ENCODE measurements around the gene GRM1.

GRM1 gene

GRCh38 chr6:146047371-146047770 is 18.5 kb downstream of the GRM1 start:
- Histone ChIP-seq H3K9me3 (ENCODE audit: control insufficient read depth, insufficient read depth, low read length) (no peaks in the 10 kb centered on the region), H3K4me1 (ENCODE audit: control insufficient read depth, insufficient read depth, low read length) (no peaks in the 10 kb centered on the region), H3K9ac (ENCODE audit: low read depth, low read length) (no peak overlapping the region), H3K27ac (ENCODE audit: low read depth, low read length) (no peak overlapping the region), H3K36me3 (ENCODE audit: control insufficient read depth, insufficient read depth, low read length) (no peaks in the 10 kb centered on the region), H3K27me3 (ENCODE audit: control insufficient read depth, insufficient read depth, low read length) (no peaks in the 10 kb centered on the region), H3K4me3 (ENCODE audit: low read depth, low read length) (no peak overlapping the region)

GRCh38 chr6:146050168-146050567 is 21.3 kb downstream of the GRM1 start:
- no peaks in the 10 kb centered on the region for H3K36me3 ChIP-seq (ENCODE audit: control insufficient read depth, insufficient read depth, low read length)

GRCh38 chr6:146056506-146056905 is 27.6 kb downstream of the GRM1 start:
- no peaks in the 10 kb centered on the region for H3K36me3 ChIP-seq (ENCODE audit: control insufficient read depth, insufficient read depth, low read length)
- no peaks in the 10 kb centered on the region for H3K4me1 ChIP-seq (ENCODE audit: control insufficient read depth, insufficient read depth, low read length)
- H3K27me3 ChIP-seq (ENCODE audit: control insufficient read depth, insufficient read depth, low read length), result no peaks in the 10 kb centered on the region
- H3K27ac ChIP-seq (ENCODE audit: low read depth, low read length), result no peak overlapping the region
- H3K9me3 ChIP-seq (ENCODE audit: control insufficient read depth, insufficient read depth, low read length), result no peaks in the 10 kb centered on the region
- H3K9ac ChIP-seq (ENCODE audit: low read depth, low read length), result no peak overlapping the region
- no peak overlapping the region for H3K4me3 ChIP-seq (ENCODE audit: low read depth, low read length)

More at GRCh38 chr6:146050168-146050567, 21.3 kb downstream of the GRM1 start:
- H3K27me3 ChIP-seq (ENCODE audit: control insufficient read depth, insufficient read depth, low read length), result no peaks in the 10 kb centered on the region
- H3K27ac ChIP-seq (ENCODE audit: low read depth, low read length), result no peak overlapping the region
- H3K4me3 ChIP-seq (ENCODE audit: low read depth, low read length), result no peak overlapping the region
- no peaks in the 10 kb centered on the region for H3K4me1 ChIP-seq (ENCODE audit: control insufficient read depth, insufficient read depth, low read length)
- no peak overlapping the region for H3K9ac ChIP-seq (ENCODE audit: low read depth, low read length)
- no peaks in the 10 kb centered on the region for H3K9me3 ChIP-seq (ENCODE audit: control insufficient read depth, insufficient read depth, low read length)

GRCh38 chr6:146065690-146066089 is 36.8 kb downstream of the GRM1 start:
- Histone ChIP-seq H3K27me3 (ENCODE audit: control insufficient read depth, insufficient read depth, low read length) (no peaks in the 10 kb centered on the region), H3K9ac (ENCODE audit: low read depth, low read length) (no peak overlapping the region), H3K4me3 (ENCODE audit: low read depth, low read length) (no peak overlapping the region), H3K36me3 (ENCODE audit: control insufficient read depth, insufficient read depth, low read length) (no peaks in the 10 kb centered on the region), H3K27ac (ENCODE audit: low read depth, low read length) (no peak overlapping the region), H3K4me1 (ENCODE audit: control insufficient read depth, insufficient read depth, low read length) (no peaks in the 10 kb centered on the region), H3K9me3 (ENCODE audit: control insufficient read depth, insufficient read depth, low read length) (no peaks in the 10 kb centered on the region)

DNA sequence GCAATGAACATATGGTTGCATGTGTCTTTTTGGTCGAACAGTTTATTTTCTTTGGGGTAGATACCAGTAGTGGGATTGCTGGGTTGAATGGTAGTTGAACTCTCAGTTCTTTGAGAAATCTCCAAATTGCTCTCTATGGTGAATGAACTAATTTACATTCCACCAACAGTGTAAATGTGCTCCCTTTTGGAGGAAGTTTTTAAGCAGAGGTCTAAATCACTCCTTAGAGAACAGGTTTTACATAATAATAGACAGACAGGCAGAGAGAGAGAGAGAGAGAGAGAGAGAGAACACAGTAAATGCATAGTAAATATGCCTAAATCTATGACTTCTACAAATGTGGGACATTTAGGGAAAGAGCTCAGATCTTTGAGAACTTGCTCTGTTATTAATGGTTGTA is 37.6 kb downstream of the GRM1 start:
- Histone ChIP-seq H3K9ac (ENCODE audit: low read depth, low read length) (no peak overlapping the region), H3K4me3 (ENCODE audit: low read depth, low read length) (no peak overlapping the region), H3K27ac (ENCODE audit: low read depth, low read length) (no peak overlapping the region), H3K9me3 (ENCODE audit: control insufficient read depth, insufficient read depth, low read length) (no peaks in the 10 kb centered on the region), H3K36me3 (ENCODE audit: control insufficient read depth, insufficient read depth, low read length) (no peaks in the 10 kb centered on the region), H3K4me1 (ENCODE audit: control insufficient read depth, insufficient read depth, low read length) (no peaks in the 10 kb centered on the region), H3K27me3 (ENCODE audit: control insufficient read depth, insufficient read depth, low read length) (no peaks in the 10 kb centered on the region)

- H3K27ac ChIP-seq (ENCODE audit: low read depth, low read length), result no peak overlapping the region
These were observed 42.9 kb downstream of the GRM1 start for GRCh38 chr6:146071781-146072180.

DNA sequence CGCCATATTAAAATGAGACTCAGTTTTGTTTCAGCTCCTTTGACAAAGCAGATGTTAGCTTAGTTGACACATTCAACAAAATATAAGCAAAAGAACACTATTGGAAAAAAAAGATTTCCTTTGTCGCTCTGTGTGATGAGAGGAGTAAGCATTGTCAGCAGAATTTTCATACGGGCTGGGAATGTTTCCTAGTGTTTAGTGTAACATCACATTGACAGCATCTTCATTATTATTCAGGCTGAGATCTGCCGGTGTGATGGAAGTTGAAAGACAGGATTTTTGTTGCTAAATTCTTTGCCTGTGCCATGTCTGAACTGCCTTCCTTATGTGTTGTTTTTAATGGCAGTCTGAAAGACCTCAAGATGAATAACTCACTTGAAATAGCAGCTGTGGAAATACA is 49.1 kb downstream of the GRM1 start:
- H3K27me3 ChIP-seq (ENCODE audit: control insufficient read depth, insufficient read depth, low read length), result no peaks in the 10 kb centered on the region
- H3K27ac ChIP-seq (ENCODE audit: low read depth, low read length), result no peak overlapping the region
- H3K9me3 ChIP-seq (ENCODE audit: control insufficient read depth, insufficient read depth, low read length), result no peaks in the 10 kb centered on the region
- no peak overlapping the region for H3K9ac ChIP-seq (ENCODE audit: low read depth, low read length)
- H3K4me3 ChIP-seq (ENCODE audit: low read depth, low read length), result no peak overlapping the region
- H3K36me3 ChIP-seq (ENCODE audit: control insufficient read depth, insufficient read depth, low read length), result no peaks in the 10 kb centered on the region
- no peaks in the 10 kb centered on the region for H3K4me1 ChIP-seq (ENCODE audit: control insufficient read depth, insufficient read depth, low read length)

More at GRCh38 chr6:146071781-146072180, 42.9 kb downstream of the GRM1 start:
- Histone ChIP-seq H3K4me3 (ENCODE audit: low read depth, low read length) (no peak overlapping the region), H3K9ac (ENCODE audit: low read depth, low read length) (no peak overlapping the region), H3K36me3 (ENCODE audit: control insufficient read depth, insufficient read depth, low read length) (no peaks in the 10 kb centered on the region), H3K27me3 (ENCODE audit: control insufficient read depth, insufficient read depth, low read length) (no peaks in the 10 kb centered on the region), H3K4me1 (ENCODE audit: control insufficient read depth, insufficient read depth, low read length) (no peaks in the 10 kb centered on the region), H3K9me3 (ENCODE audit: control insufficient read depth, insufficient read depth, low read length) (no peaks in the 10 kb centered on the region)

DNA sequence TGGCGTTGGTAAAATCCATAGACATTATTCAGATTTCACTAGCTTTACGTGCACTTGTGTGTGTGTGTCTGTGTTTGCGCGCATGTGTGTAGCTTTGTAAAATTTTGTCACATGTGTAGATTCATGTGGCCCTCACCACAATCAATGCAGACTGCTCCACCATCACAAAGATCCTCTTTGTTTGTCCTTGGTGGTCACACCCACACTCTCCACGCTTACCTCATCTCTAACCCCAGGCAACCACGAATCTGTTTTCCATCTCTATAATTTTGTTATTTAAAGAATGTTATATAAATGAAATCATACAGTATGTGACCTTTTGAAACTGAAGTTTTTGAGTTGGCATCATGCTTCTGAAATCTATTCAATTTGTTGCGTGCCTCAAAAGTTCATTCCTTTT is 58.5 kb downstream of the GRM1 start:
- Histone ChIP-seq H3K36me3 (ENCODE audit: control insufficient read depth, insufficient read depth, low read length) (no peaks in the 10 kb centered on the region), H3K9me3 (ENCODE audit: control insufficient read depth, insufficient read depth, low read length) (no peaks in the 10 kb centered on the region), H3K4me3 (ENCODE audit: low read depth, low read length) (no peak overlapping the region), H3K27ac (ENCODE audit: low read depth, low read length) (no peak overlapping the region), H3K4me1 (ENCODE audit: control insufficient read depth, insufficient read depth, low read length) (no peaks in the 10 kb centered on the region), H3K9ac (ENCODE audit: low read depth, low read length) (no peak overlapping the region), H3K27me3 (ENCODE audit: control insufficient read depth, insufficient read depth, low read length) (no peaks in the 10 kb centered on the region)

GRCh38 chr6:146090474-146090873 is 61.6 kb downstream of the GRM1 start:
- H3K9me3 ChIP-seq (ENCODE audit: control insufficient read depth, insufficient read depth, low read length), result no peaks in the 10 kb centered on the region
- no peaks in the 10 kb centered on the region for H3K36me3 ChIP-seq (ENCODE audit: control insufficient read depth, insufficient read depth, low read length)
- H3K4me1 ChIP-seq (ENCODE audit: control insufficient read depth, insufficient read depth, low read length), result peaks cover 13% of the 10 kb centered on the region
- no peak overlapping the region for H3K4me3 ChIP-seq (ENCODE audit: low read depth, low read length)
- H3K9ac ChIP-seq (ENCODE audit: low read depth, low read length), result no peak overlapping the region
- H3K27me3 ChIP-seq (ENCODE audit: control insufficient read depth, insufficient read depth, low read length), result no peaks in the 10 kb centered on the region
- no peak overlapping the region for H3K27ac ChIP-seq (ENCODE audit: low read depth, low read length)

DNA sequence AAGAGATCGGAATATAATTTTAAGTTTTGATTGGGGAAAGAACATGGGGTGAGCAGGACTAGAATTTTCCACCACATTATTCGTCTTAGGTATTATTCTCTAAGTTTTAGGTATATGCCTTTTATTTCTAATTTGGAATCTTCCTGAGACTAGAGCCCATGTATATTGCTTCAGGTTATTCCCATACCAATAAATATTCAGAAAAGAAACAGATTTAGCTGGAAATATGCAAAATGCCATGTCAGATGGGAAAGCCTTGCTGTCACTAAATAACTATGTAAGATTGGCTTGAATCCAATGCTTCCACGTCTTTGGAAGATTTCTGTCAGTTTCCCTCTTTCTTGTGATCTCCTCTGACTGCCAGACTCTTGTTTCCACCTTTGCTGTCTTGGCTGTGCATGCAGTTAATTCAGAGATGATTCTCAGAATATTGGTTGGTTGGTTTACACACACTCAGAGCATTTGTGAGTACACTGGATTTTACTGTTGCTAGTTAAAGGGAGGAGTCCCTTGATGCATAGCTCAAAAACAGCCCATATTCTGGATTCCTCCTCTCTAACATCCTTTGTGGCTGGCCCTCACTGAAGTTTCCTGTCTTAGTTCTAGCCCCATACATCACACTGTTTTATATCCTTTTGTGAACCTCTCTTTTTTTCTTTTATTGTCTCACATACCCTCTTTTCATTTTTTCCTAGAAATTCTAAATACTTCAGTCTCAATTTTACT is 64.3 kb downstream of the GRM1 start:
- Histone ChIP-seq H3K27ac (ENCODE audit: low read depth, low read length) (no peak overlapping the region), H3K36me3 (ENCODE audit: control insufficient read depth, insufficient read depth, low read length) (no peaks in the 10 kb centered on the region), H3K4me1 (ENCODE audit: control insufficient read depth, insufficient read depth, low read length) (peaks cover 13% of the 10 kb centered on the region), H3K9me3 (ENCODE audit: control insufficient read depth, insufficient read depth, low read length) (no peaks in the 10 kb centered on the region), H3K9ac (ENCODE audit: low read depth, low read length) (no peak overlapping the region), H3K27me3 (ENCODE audit: control insufficient read depth, insufficient read depth, low read length) (no peaks in the 10 kb centered on the region), H3K4me3 (ENCODE audit: low read depth, low read length) (no peak overlapping the region)

DNA sequence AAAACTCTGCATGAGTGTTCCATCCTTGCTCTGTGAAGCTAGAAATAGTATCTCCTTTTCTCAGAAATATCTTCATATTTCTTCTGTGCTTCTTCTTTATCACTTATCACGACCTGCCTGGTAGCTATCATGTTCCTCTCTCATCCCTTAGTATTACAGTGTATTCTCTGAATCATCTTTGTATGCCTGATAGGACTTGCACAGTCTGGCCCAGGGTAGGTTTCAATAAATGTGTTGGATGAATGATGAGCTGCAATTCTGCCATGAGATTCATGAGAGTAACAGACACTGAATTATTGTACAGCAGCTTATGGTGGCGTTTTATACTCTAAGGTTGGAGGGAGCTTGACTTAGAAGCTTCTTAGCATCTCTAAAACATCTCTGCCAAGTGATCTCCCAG is 66.6 kb downstream of the GRM1 start:
- Histone ChIP-seq H3K4me3 (ENCODE audit: low read depth, low read length) (no peak overlapping the region), H3K27ac (ENCODE audit: low read depth, low read length) (no peak overlapping the region), H3K36me3 (ENCODE audit: control insufficient read depth, insufficient read depth, low read length) (no peaks in the 10 kb centered on the region), H3K4me1 (ENCODE audit: control insufficient read depth, insufficient read depth, low read length) (peaks cover 13% of the 10 kb centered on the region), H3K9me3 (ENCODE audit: control insufficient read depth, insufficient read depth, low read length) (no peaks in the 10 kb centered on the region), H3K27me3 (ENCODE audit: control insufficient read depth, insufficient read depth, low read length) (no peaks in the 10 kb centered on the region), H3K9ac (ENCODE audit: low read depth, low read length) (no peak overlapping the region)
